Osteocyte (in vitro differentiated cells): Measurements from ENCODE around the gene ERCC4. TPM values are rescaled to one million over a fixed set of nuclear protein-coding genes. Genes with fewer than 3 reads are reported as not detected.

Source experiments
- DNase-seq: peaks from one replicate; pipeline ENCODE4 v3.0.0; 2021; ENCODE audit warnings: mixed read lengths; ENCODE audit not compliant: unreplicated experiment; ENCODE audit errors: extremely low spot score
- H3K27ac Mint-ChIP-seq: one replicate; pipeline ENCODE4 v1.8.0; 2021; ENCODE audit warnings: mild to moderate bottlenecking, mixed read lengths; ENCODE audit not compliant: unreplicated experiment
- H3K27me3 Mint-ChIP-seq: one replicate; pipeline ENCODE4 v1.8.0; 2021; ENCODE audit warnings: mixed read lengths; ENCODE audit not compliant: unreplicated experiment
- H3K36me3 Mint-ChIP-seq: one replicate; pipeline ENCODE4 v1.8.0; 2021; ENCODE audit warnings: mixed read lengths; ENCODE audit not compliant: unreplicated experiment
- H3K4me1 Mint-ChIP-seq: one replicate; pipeline ENCODE4 v1.8.0; 2021; ENCODE audit warnings: mixed read lengths; ENCODE audit not compliant: unreplicated experiment
- H3K4me3 Mint-ChIP-seq: one replicate; pipeline ENCODE4 v1.8.0; 2021; ENCODE audit warnings: mild to moderate bottlenecking, moderate library complexity, mixed read lengths; ENCODE audit not compliant: unreplicated experiment
- H3K9me3 Mint-ChIP-seq: one replicate; pipeline ENCODE4 v1.8.0; 2021; ENCODE audit warnings: mixed read lengths; ENCODE audit not compliant: unreplicated experiment
- total RNA-seq: library from RNA; stranded (reverse); gene quantifications from 2 replicates; pipeline ENCODE4 v1.2.1, GENCODE V29; 2021
- TF ChIP-seq, protein P1 (sequence below): fragments of 200-600 bp; sonication (generic); IDR thresholded peaks from 2 replicates; pipeline ENCODE4 v1.5.0; 2021; ENCODE audit warnings: antibody characterized with exemption, mild to moderate bottlenecking, moderate library complexity

Gene ERCC4
- total RNA-seq, 1 donor from 2014 or later: 16.0 TPM

DNA sequence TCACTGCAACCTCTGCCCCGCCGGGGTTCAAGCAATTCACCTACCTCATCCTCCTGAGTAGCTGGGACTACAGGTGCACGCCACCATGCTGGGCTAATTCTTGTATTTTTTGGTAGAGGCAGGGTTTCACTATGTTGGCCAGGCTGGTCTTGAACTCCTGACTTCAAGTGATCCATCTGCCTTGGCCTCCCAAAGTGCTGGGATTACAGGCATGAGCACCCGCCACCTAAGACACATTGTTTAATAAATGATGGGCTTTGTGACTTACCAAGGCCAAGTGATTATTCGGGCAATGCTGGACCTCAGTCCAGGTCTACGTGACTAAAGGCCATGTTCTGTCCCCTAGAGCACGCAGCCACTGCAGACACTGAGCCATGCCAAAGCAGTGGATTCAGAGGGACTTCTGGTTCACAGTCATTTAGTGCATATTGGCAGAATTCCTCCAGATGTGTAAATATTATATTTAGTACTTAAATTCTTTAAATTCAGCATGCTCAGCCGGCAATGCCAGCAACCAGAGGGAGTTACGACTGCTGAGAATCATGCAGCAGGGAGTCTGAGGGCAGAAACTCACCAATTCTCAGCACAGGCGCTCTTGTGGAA lies 4.8 kb upstream of the ERCC4 start:
- Mint-ChIP-seq H3K27ac (no peak overlapping the region), H3K36me3 (no peaks in the 10 kb centered on the region), H3K27me3 (peaks cover 39% of the 10 kb centered on the region), H3K4me3 (no peak overlapping the region), H3K4me1 (peaks cover 7% of the 10 kb centered on the region), H3K9me3 (peaks cover 10% of the 10 kb centered on the region)
- TF ChIP-seq, protein P1, sequence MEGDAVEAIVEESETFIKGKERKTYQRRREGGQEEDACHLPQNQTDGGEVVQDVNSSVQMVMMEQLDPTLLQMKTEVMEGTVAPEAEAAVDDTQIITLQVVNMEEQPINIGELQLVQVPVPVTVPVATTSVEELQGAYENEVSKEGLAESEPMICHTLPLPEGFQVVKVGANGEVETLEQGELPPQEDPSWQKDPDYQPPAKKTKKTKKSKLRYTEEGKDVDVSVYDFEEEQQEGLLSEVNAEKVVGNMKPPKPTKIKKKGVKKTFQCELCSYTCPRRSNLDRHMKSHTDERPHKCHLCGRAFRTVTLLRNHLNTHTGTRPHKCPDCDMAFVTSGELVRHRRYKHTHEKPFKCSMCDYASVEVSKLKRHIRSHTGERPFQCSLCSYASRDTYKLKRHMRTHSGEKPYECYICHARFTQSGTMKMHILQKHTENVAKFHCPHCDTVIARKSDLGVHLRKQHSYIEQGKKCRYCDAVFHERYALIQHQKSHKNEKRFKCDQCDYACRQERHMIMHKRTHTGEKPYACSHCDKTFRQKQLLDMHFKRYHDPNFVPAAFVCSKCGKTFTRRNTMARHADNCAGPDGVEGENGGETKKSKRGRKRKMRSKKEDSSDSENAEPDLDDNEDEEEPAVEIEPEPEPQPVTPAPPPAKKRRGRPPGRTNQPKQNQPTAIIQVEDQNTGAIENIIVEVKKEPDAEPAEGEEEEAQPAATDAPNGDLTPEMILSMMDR: no peak
- DNase-seq: no peak

DNA sequence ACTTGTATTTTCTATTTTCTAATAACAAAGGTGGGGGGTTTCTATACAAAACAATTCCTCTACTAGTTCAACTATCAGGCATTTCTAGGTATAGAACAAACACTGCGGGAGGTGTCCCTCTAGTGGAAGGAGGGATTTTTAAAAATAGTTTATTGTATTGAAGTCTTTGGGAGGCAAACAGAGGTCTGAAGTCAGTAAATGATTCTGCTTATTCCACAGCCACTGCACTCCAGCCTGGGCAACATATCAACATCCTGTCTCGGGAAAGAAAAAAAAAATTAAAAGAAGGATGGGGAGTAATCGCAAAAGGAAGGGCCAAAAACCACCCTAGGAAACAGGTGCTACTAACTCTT lies 648 bp upstream of the ERCC4 start:
- peaks cover 5% of the 10 kb centered on the region for H3K36me3 Mint-ChIP-seq

DNA sequence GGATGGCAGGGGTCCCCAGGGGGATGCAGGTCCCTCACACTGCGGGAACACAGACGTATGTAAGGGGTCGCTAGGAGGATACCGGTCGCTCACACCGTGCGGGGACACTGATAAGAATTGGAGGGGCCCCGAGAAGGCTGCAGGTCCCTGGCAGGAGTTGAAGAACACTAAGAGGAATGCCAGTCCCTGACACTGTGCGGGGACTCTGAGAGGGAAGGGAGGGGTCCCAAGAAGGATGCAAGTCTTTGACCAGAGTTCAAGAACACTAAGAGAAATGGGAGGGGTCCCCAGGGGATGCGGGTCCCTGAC lies 510 bp downstream of the ERCC4 start:
- Mint-ChIP-seq H3K4me1 (peaks cover 26% of the 10 kb centered on the region), H3K9me3 (no peaks in the 10 kb centered on the region), H3K27me3 (peaks cover 11% of the 10 kb centered on the region), H3K36me3 (peaks cover 5% of the 10 kb centered on the region), H3K4me3 (peak overlapping the region; percentile 99), H3K27ac (peak overlapping the region; percentile 89)
- no peak for DNase-seq
- TF ChIP-seq, protein P1: no peak

More for the DNA sequence above, 648 bp upstream of the ERCC4 start:
- no peaks in the 10 kb centered on the region for H3K9me3 Mint-ChIP-seq
- no peak for DNase-seq
- peak overlapping the region; percentile 33 for H3K27ac Mint-ChIP-seq
- peaks cover 24% of the 10 kb centered on the region for H3K4me1 Mint-ChIP-seq
- H3K4me3 Mint-ChIP-seq: peak overlapping the region; percentile 99
- TF ChIP-seq, protein P1: no peak
- peaks cover 20% of the 10 kb centered on the region for H3K27me3 Mint-ChIP-seq

DNA sequence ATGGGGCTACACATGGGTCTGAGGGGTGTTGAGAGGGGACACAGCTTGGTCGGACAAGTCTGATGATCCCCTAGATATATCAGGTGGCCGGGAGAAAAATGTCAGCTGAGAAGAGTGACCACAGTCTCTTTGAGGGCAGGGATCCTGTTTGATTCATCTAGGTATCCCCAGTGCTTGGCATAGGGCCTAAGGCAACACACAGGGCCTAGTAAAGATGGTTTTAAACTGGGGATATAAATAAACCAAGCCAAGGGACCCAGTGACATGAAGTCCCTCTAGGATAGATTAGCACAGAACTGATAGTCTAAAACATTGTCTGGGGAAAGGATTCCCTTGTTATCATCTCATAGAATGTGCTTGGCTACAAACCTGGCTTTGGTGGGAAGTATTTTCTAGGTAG lies 1.4 kb downstream of the ERCC4 start:
- peak overlapping the region; percentile 89 for H3K27ac Mint-ChIP-seq
- H3K4me1 Mint-ChIP-seq: peaks cover 26% of the 10 kb centered on the region
- H3K36me3 Mint-ChIP-seq: peaks cover 10% of the 10 kb centered on the region
- H3K9me3 Mint-ChIP-seq: no peaks in the 10 kb centered on the region
- H3K27me3 Mint-ChIP-seq: peaks cover 11% of the 10 kb centered on the region
- TF ChIP-seq, protein P1: no peak
- peak overlapping the region; percentile 99 for H3K4me3 Mint-ChIP-seq
- no peak for DNase-seq

DNA sequence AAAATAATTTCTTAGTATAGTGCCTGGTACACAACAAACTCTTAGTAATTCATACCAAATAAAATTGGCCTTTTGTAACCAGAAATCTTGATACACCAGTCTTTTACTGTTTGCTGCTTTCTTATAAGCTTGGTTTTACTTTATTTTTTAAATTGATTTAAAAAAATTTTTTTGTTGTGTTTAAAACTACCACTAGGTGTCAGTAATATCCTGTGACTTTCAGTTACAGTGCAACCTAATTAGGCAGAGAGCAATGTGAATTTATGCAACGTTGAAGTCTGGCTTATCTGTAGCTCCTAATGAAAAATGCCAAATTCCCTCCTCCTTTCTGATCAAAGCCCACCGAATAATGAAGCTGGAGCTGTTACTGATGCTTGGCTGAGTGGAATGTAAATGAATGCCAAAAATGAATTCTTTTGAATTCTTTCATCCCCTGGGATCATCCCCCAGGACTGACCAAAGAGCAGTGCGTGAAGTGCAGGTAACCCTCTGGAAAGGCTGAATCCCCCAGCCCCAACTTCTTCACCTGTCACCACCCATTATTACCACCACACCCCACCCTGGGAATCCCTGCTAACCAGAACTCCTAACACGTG lies 3.8 kb downstream of the ERCC4 start:
- no peak for DNase-seq
- no peaks in the 10 kb centered on the region for H3K27me3 Mint-ChIP-seq
- H3K9me3 Mint-ChIP-seq: no peaks in the 10 kb centered on the region
- TF ChIP-seq, protein P1: peak; percentile 63
- no peak overlapping the region for H3K4me3 Mint-ChIP-seq
- H3K27ac Mint-ChIP-seq: no peak overlapping the region
- peaks cover 26% of the 10 kb centered on the region for H3K4me1 Mint-ChIP-seq
- H3K36me3 Mint-ChIP-seq: peaks cover 16% of the 10 kb centered on the region
